Body of pancreas (tissue), 4 donors: ENCODE results near the gene DUSP5. TPM values are rescaled to one million over a fixed set of nuclear protein-coding genes. Genes with fewer than 3 reads are reported as not detected.

Experiments used
- ATAC-seq: fragments of 150-250 bp; one replicate; pipeline ENCODE4 v1.9.1; 2016
- DNase-seq, 4 donors: peaks; one replicate each; pipeline ENCODE4 v3.0.0-alpha.2; 2019
- H3K27ac ChIP-seq, 4 donors: fragments of 200-600 bp; sonication (generic); 1 replicate in 3 of 4; 2 replicates in 1 of 4; pipeline versions ENCODE4 v1.5.1 to v1.6.1; 2016 to 2019; ENCODE audit warnings: mild to moderate bottlenecking in 1 of 4, mixed read lengths in 1 of 4, moderate library complexity in 1 of 4
- H3K27me3 ChIP-seq, 2 donors: fragments of 200-600 bp; sonication (generic); one replicate each; pipeline ENCODE4 v1.6.0; 2016; ENCODE audit warnings: mild to moderate bottlenecking in 1 of 2
- H3K36me3 ChIP-seq, 2 donors: fragments of 200-600 bp; sonication (generic); replicated peaks in 1 of 2; 2 replicates each; pipeline ENCODE4 v1.5.1; 2016; ENCODE audit warnings: low read depth in 2 of 2; ENCODE audit not compliant: insufficient read depth in 1 of 2
- H3K4me1 ChIP-seq: fragments of 200-600 bp; sonication (generic); one replicate; pipeline ENCODE4 v1.6.0; 2016
- H3K4me3 ChIP-seq, 2 donors: fragments of 200-600 bp; sonication (generic); 1 replicate in 1 of 2; 2 replicates in 1 of 2; pipeline ENCODE4 v1.5.1; 2016 to 2019
- H3K9me3 ChIP-seq, 3 donors: fragments of 200-600 bp; sonication (generic); 1 replicate in 2 of 3; 2 replicates in 1 of 3; pipeline ENCODE4 v1.5.1; 2016
- POLR2A ChIP-seq, 3 donors: fragments of 450-650 bp; IDR thresholded peaks; one replicate each; pipeline ENCODE4 v1.6.1; 2016; ENCODE audit warnings: antibody characterized with exemption in 3 of 3, mild to moderate bottlenecking in 2 of 3
- WGBS, 2 donors: methylation state at CpG; one replicate each; pipeline ENCODE4 v1.1.5; 2017; 5-methylcytosine and 5-hydroxymethylcytosine counted together
- intact Hi-C: fragments of 100-400 bp; cut with DNase I; formaldehyde crosslinking; loops from one replicate; pipeline ENCODE4 v1.15.1; 2023
- total RNA-seq, 2 donors: library from RNA; depleted of rRNA; stranded (reverse); fragments of >200 nt; gene quantifications; one replicate each; pipeline ENCODE4 v1.1.0, GENCODE V29; 2016
- TF ChIP-seq, protein P1 (sequence below), 7 experiments: fragments of 450-650 bp in 4 of 7; fragments of 200-600 bp in 3 of 7; sonication (generic) in 3 of 7; IDR thresholded peaks; one replicate each; pipeline ENCODE4 v1.5.1; 2016 to 2019; ENCODE audit warnings: antibody characterized with exemption in 7 of 7

Gene DUSP5
- total RNA-seq, 2 donors from 2014 or later, result 6.2 to 9.2 TPM

DNA sequence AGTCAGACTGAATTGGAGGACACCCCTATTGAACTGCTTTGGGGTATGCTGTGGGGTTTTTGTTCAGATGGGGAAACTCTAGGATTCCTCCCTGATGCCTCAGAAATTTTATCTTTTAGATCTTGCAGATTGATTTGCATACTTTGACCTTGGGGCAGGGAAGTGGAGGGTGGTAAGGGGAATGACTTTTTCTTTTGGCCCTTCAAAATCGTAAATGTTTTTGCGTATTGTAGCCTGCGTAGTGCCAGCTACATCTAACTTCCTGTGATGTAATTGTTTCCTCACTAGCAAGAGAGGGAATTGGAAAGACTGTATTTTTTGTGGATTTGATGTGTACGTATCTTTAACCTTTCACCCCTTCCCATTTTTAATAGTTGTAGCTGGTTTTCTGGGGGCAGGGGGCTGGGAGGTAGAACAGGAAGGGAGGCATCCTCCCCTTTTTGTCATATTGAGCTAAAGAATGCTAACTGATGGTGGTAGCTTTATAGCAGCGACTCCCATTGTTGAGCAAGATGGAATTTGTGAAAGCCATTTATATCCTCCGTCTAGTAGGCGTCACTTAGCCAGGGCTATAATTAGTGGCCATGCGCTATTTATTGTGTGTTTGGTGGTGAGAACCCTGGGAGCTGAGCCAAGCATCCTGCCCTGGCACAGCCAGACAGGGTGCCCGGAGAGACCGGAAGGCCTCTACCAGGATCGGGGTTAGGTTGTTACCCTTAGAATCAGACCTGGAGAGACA lies 11.3 kb downstream of the DUSP5 start:
- H3K27me3 ChIP-seq, result no peaks in the 10 kb centered on the region
- H3K36me3 ChIP-seq, result no peaks in the 10 kb centered on the region
- TF ChIP-seq POLR2A (IDR thresholded peaks at IDR 0.05), result no peak
- TF ChIP-seq, protein P1, sequence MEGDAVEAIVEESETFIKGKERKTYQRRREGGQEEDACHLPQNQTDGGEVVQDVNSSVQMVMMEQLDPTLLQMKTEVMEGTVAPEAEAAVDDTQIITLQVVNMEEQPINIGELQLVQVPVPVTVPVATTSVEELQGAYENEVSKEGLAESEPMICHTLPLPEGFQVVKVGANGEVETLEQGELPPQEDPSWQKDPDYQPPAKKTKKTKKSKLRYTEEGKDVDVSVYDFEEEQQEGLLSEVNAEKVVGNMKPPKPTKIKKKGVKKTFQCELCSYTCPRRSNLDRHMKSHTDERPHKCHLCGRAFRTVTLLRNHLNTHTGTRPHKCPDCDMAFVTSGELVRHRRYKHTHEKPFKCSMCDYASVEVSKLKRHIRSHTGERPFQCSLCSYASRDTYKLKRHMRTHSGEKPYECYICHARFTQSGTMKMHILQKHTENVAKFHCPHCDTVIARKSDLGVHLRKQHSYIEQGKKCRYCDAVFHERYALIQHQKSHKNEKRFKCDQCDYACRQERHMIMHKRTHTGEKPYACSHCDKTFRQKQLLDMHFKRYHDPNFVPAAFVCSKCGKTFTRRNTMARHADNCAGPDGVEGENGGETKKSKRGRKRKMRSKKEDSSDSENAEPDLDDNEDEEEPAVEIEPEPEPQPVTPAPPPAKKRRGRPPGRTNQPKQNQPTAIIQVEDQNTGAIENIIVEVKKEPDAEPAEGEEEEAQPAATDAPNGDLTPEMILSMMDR (IDR thresholded peaks at IDR 0.05), result no peak
- ATAC-seq (no peak), DNase-seq (no peak)
- WGBS, 2 donors, result 58 to 65% methylated on average over 11 of the region's 11 CpGs
- no peak overlapping the region for H3K27ac ChIP-seq
- peaks cover 9% of the 10 kb centered on the region for H3K4me1 ChIP-seq
- intact Hi-C loops, result no loop called here
- H3K9me3 ChIP-seq, result no peaks in the 10 kb centered on the region
- H3K4me3 ChIP-seq, result no peak overlapping the region

DNA sequence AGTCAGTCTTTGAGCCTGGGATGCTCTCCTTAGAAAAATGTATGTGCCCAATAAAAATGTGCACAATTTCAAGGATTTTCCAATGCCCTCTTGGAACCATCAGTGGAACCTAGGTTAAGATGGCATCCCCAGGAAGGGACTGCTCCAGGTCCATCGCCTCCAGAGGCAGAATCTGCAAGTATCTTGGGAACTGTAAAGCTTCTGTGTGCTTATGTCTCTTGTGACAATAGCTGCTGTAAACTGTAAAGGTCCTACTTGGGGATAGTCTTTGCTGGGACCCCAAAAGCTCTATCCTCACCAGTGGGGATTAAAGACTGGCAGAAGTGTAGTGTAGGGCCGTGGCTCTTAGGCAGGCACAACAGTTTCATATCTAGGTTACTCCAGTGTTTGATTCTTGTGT lies 11.9 kb downstream of the DUSP5 start:
- 87 to 96% methylated on average over 2 of the region's 2 CpGs for WGBS, 2 donors

DNA sequence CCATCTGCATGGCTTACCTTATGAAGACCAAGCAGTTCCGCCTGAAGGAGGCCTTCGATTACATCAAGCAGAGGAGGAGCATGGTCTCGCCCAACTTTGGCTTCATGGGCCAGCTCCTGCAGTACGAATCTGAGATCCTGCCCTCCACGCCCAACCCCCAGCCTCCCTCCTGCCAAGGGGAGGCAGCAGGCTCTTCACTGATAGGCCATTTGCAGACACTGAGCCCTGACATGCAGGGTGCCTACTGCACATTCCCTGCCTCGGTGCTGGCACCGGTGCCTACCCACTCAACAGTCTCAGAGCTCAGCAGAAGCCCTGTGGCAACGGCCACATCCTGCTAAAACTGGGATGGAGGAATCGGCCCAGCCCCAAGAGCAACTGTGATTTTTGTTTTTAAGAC lies 12.4 kb downstream of the DUSP5 start:
- WGBS, 2 donors, result 81 to 92% methylated on average over 9 of the region's 9 CpGs
- no peaks in the 10 kb centered on the region for H3K4me1 ChIP-seq
- no peak for ATAC-seq
- H3K36me3 ChIP-seq, result no peaks in the 10 kb centered on the region
- TF ChIP-seq POLR2A (IDR thresholded peaks at IDR 0.05), result no peak
- TF ChIP-seq, protein P1 (IDR thresholded peaks at IDR 0.05), result no peak
- no peaks in the 10 kb centered on the region for H3K27me3 ChIP-seq
- no peak for DNase-seq
- intact Hi-C loops, result no loop called here
- no peaks in the 10 kb centered on the region for H3K9me3 ChIP-seq
- no peak overlapping the region for H3K27ac ChIP-seq
- no peak overlapping the region for H3K4me3 ChIP-seq

More for the DNA sequence above, 11.9 kb downstream of the DUSP5 start:
- no peaks in the 10 kb centered on the region for H3K36me3 ChIP-seq
- peaks cover 4% of the 10 kb centered on the region for H3K4me1 ChIP-seq
- no peak overlapping the region for H3K4me3 ChIP-seq
- TF ChIP-seq POLR2A (IDR thresholded peaks at IDR 0.05), result no peak
- TF ChIP-seq, protein P1 (IDR thresholded peaks at IDR 0.05), result no peak
- no peak overlapping the region for H3K27ac ChIP-seq
- no peaks in the 10 kb centered on the region for H3K9me3 ChIP-seq
- ATAC-seq, result no peak
- no peak for DNase-seq
- intact Hi-C loops, result no loop called here
- H3K27me3 ChIP-seq, result no peaks in the 10 kb centered on the region

DNA sequence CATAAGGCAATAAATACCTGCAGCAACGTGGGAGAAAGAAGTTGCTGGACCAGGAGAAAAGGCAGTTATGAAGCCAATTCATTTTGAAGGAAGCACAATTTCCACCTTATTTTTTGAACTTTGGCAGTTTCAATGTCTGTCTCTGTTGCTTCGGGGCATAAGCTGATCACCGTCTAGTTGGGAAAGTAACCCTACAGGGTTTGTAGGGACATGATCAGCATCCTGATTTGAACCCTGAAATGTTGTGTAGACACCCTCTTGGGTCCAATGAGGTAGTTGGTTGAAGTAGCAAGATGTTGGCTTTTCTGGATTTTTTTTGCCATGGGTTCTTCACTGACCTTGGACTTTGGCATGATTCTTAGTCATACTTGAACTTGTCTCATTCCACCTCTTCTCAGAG lies 13.0 kb downstream of the DUSP5 start:
- Histone ChIP-seq H3K36me3 (no peaks in the 10 kb centered on the region), H3K9me3 (no peaks in the 10 kb centered on the region), H3K4me1 (no peaks in the 10 kb centered on the region), H3K27ac (no peak overlapping the region), H3K27me3 (no peaks in the 10 kb centered on the region), H3K4me3 (no peak overlapping the region)
- WGBS, 2 donors, result 85 to 94% methylated on average over 3 of the region's 3 CpGs
- DNase-seq (no peak), ATAC-seq (no peak)
- intact Hi-C loops, result no loop called here
- TF ChIP-seq, protein P1 (IDR thresholded peaks at IDR 0.05), result no peak
- TF ChIP-seq POLR2A (IDR thresholded peaks at IDR 0.05), result no peak
